Measurements from ENCODE around the gene TOX3.

DNA sequence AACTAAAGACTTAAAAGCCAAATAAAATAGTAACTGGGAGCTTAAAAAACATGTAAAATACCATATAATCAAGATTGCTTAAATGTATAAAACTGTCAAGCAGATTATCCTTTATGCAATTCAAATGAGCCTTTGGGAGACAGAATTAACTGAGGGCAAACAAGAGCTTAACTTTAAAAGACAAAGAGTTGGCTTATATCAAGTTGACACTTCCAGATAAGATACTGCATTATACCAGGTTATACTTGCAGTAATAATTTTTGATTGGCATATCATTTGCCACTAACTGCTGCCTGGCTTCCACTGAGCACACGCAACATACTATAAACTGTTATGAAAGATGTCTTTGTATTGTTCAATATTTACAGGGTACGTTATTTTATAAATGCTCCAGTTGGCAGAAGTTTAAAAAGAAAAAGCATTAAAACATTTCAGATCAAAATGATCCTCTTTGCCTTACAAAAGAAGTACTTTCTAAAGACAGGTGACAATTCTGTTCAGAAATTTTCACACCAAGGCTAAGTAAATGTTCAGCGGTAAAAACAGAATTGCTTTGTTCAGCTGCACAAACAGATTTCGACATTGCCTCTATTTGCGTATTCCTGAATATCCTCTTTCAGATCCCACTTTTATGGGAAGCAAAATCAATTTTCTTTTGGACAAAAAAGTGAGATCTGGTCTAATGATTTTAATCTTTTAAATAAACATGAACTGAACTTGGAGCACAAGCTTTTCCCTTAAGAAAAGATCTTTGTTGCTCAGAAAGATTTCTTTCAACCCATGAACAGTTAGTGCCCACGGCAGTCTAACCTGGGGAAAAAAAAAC is 50.7 kb downstream of the TOX3 start:
- TF ChIP-seq EP300 (IDR thresholded peaks at IDR 0.05) (no peak), POLR2AphosphoS5 (IDR thresholded peaks at IDR 0.05) (no peak)

Measured in upper lobe of left lung (tissue), 4 donors.